OCI-LY1 (cell line): ENCODE data around the gene ZNF324B.

Source experiments
- H2AFZ ChIP-seq: fragments of 200-600 bp; sonication (generic), shearing (Covaris generic); 2 replicates; pipeline ENCODE4 v1.6.0; 2014; ENCODE audit warnings: antibody characterized with exemption, mild to moderate bottlenecking, low read length
- H3F3A ChIP-seq: fragments of 200-600 bp; sonication (generic), shearing (Covaris generic); 2 replicates; pipeline ENCODE4 v1.6.0; 2014; ENCODE audit warnings: mild to moderate bottlenecking, antibody characterized with exemption, low read length, moderate library complexity; ENCODE audit not compliant: insufficient read depth
- H3K27ac ChIP-seq: fragments of 200-600 bp; sonication (generic); 2 replicates; pipeline ENCODE4 v1.5.1; 2014; ENCODE audit warnings: low read length, mixed run types, mild to moderate bottlenecking, low read depth; ENCODE audit not compliant: poor library complexity, severe bottlenecking
- H3K27me3 ChIP-seq: fragments of 200-600 bp; sonication (generic); 2 replicates; pipeline ENCODE4 v1.6.0; 2014; ENCODE audit warnings: antibody characterized with exemption, mild to moderate bottlenecking, low read length, moderate library complexity; ENCODE audit not compliant: insufficient read depth
- H3K36me3 ChIP-seq: fragments of 200-600 bp; sonication (generic); 2 replicates; pipeline ENCODE4 v1.6.1; 2014; ENCODE audit warnings: mild to moderate bottlenecking, antibody characterized with exemption, low read length, moderate library complexity, mixed read lengths; ENCODE audit not compliant: insufficient read depth
- H3K4me1 ChIP-seq: fragments of 200-600 bp; sonication (generic); 2 replicates; pipeline ENCODE4 v1.5.1; 2014; ENCODE audit warnings: mild to moderate bottlenecking, low read length, moderate library complexity; ENCODE audit not compliant: insufficient read depth, severe bottlenecking
- H3K4me2 ChIP-seq: fragments of 200-600 bp; sonication (generic), shearing (Covaris generic); 2 replicates; pipeline ENCODE4 v1.6.1; 2014; ENCODE audit warnings: low read length
- H3K4me3 ChIP-seq: fragments of 200-600 bp; sonication (generic); 2 replicates; pipeline ENCODE4 v1.5.1; 2014; ENCODE audit warnings: low read length, low read depth, mild to moderate bottlenecking, mixed read lengths; ENCODE audit not compliant: poor library complexity, severe bottlenecking
- H3K79me2 ChIP-seq: fragments of 200-600 bp; shearing (Covaris generic); 2 replicates; pipeline ENCODE4 v1.6.1; 2016; ENCODE audit warnings: mixed run types, low read length, mixed read lengths; ENCODE audit not compliant: insufficient read depth
- H3K9ac ChIP-seq: fragments of 200-600 bp; sonication (generic), shearing (Covaris generic); 2 replicates; pipeline ENCODE4 v1.6.1; 2014; ENCODE audit warnings: mild to moderate bottlenecking, low read length, mixed read lengths
- H3K9me2 ChIP-seq: fragments of 200-600 bp; sonication (generic), shearing (Covaris generic); 2 replicates; pipeline ENCODE4 v1.6.1; 2014; ENCODE audit warnings: low read depth, mild to moderate bottlenecking, low read length, mixed read lengths
- H3K9me3 ChIP-seq: fragments of 200-600 bp; shearing (Covaris generic); 2 replicates; pipeline ENCODE4 v1.6.1; 2014; ENCODE audit warnings: low read length, mixed read lengths
- H4K20me1 ChIP-seq: fragments of 200-600 bp; sonication (generic), shearing (Covaris generic); 2 replicates; pipeline ENCODE4 v1.6.0; 2016; ENCODE audit warnings: mild to moderate bottlenecking, low read length; ENCODE audit not compliant: insufficient read depth
- CTCF ChIP-seq: fragments of 200-600 bp; sonication (generic), shearing (Covaris generic); IDR thresholded peaks from 2 replicates; pipeline ENCODE4 v1.5.1; 2017; ENCODE audit warnings: mild to moderate bottlenecking, antibody characterized with exemption, low read length, moderate library complexity, mixed read lengths
- EZH2 ChIP-seq: fragments of 200-600 bp; sonication (generic), shearing (Covaris generic); IDR thresholded peaks from 2 replicates; pipeline ENCODE4 v1.8.0; 2017; ENCODE audit warnings: borderline replicate concordance, mixed run types, mild to moderate bottlenecking, antibody characterized with exemption, low read length, moderate library complexity, mixed read lengths

The ZNF324B gene

GRCh38 chr19:58406818-58407657 lies 44.4 kb upstream of the ZNF324B start:
- H2AFZ ChIP-seq: no peak overlapping the region

GRCh38 chr19:58407658-58408151 lies 43.7 kb upstream of the ZNF324B start:
- no peaks in the 10 kb centered on the region for H3K79me2 ChIP-seq
- H3K4me1 ChIP-seq: peaks cover 23% of the 10 kb centered on the region
- H2AFZ ChIP-seq: no peak overlapping the region
- peak overlapping the region; percentile 98 for H3K4me2 ChIP-seq
- H3K9me3 ChIP-seq: no peaks in the 10 kb centered on the region
- H3K4me3 ChIP-seq: peak overlapping the region; percentile 90
- H3K9me2 ChIP-seq: no peaks in the 10 kb centered on the region
- 0 out of 2 replicates have a peak, but pooled peaks cover 5% of the 10 kb centered on the region for H3F3A ChIP-seq
- no peak for TF ChIP-seq CTCF
- TF ChIP-seq EZH2: no peak
- no peaks in the 10 kb centered on the region for H4K20me1 ChIP-seq
- H3K9ac ChIP-seq: peak overlapping the region; percentile 87
- H3K27ac ChIP-seq: peak overlapping the region; percentile 44
- no peaks in the 10 kb centered on the region for H3K36me3 ChIP-seq
- no peaks in the 10 kb centered on the region for H3K27me3 ChIP-seq

More at GRCh38 chr19:58406818-58407657, 44.4 kb upstream of the ZNF324B start:
- Histone ChIP-seq H4K20me1 (no peaks in the 10 kb centered on the region), H3K9ac (peak overlapping the region; percentile 87), H3K4me3 (peak overlapping the region; percentile 90), H3K27ac (no peak overlapping the region), H3K79me2 (no peaks in the 10 kb centered on the region), H3K9me2 (no peaks in the 10 kb centered on the region), H3F3A (0 out of 2 replicates have a peak, but pooled peaks cover 5% of the 10 kb centered on the region), H3K9me3 (no peaks in the 10 kb centered on the region), H3K27me3 (no peaks in the 10 kb centered on the region), H3K4me1 (peaks cover 27% of the 10 kb centered on the region), H3K36me3 (no peaks in the 10 kb centered on the region), H3K4me2 (peak overlapping the region; percentile 98)
- TF ChIP-seq EZH2: no peak
- no peak for TF ChIP-seq CTCF

- Histone ChIP-seq H3K4me2 (peak within 1 kb of the TSS; percentile 98), H3K36me3 (no peaks in the 10 kb centered on the region), H4K20me1 (no peaks in the 10 kb centered on the region), H3K27ac (peak within 1 kb of the TSS; percentile 44), H3K9me3 (no peaks in the 10 kb centered on the region), H3K79me2 (no peaks in the 10 kb centered on the region), H3K4me1 (peaks cover 23% of the 10 kb centered on the region), H3F3A (no peaks in the 10 kb centered on the region), H2AFZ (no peak within 1 kb of the TSS), H3K9ac (peak within 1 kb of the TSS; percentile 87), H3K27me3 (no peaks in the 10 kb centered on the region), H3K9me2 (no peaks in the 10 kb centered on the region), H3K4me3 (peak within 1 kb of the TSS; percentile 90)
- no peak for TF ChIP-seq EZH2
- TF ChIP-seq CTCF: peak; percentile 36
Measured at GRCh38 chr19:58408152-58409009, 43.0 kb upstream of the ZNF324B start, which contains the start of gene ZNF584. TSS of gene ZNF584 (plus strand) at chr19:58408649. CDS start at chr19:58409148, 499 bp downstream.
